ENCODE data around the gene ACMSD. TPM values are rescaled to one million over a fixed set of nuclear protein-coding genes. Genes with fewer than 3 reads are reported as not detected.
A peak's percentile ranks its signal among the peaks of the same experiment; 100 is the strongest.
"Not testable (repeated sequence)": the region's sequence is repeated elsewhere in the genome, so short reads cannot be mapped to it uniquely, and the experiment has no call there.

Gene ACMSD
- polyA plus RNA-seq, 1 donor, result 0.34 TPM

GRCh38 chr2:134855709-134856108, 17.3 kb downstream of the ACMSD start:
- DNase-seq, result no peak

- DNase-seq, result no peak
Observed at GRCh38 chr2:134858245-134858644, 19.8 kb downstream of the ACMSD start.

GRCh38 chr2:134861173-134861572, 22.8 kb downstream of the ACMSD start:
- DNase-seq, result no peak

GRCh38 chr2:134862069-134862468, 23.7 kb downstream of the ACMSD start:
- DNase-seq, result no peak

GRCh38 chr2:134862674-134863073, 24.3 kb downstream of the ACMSD start:
- DNase-seq, result no peak

DNA sequence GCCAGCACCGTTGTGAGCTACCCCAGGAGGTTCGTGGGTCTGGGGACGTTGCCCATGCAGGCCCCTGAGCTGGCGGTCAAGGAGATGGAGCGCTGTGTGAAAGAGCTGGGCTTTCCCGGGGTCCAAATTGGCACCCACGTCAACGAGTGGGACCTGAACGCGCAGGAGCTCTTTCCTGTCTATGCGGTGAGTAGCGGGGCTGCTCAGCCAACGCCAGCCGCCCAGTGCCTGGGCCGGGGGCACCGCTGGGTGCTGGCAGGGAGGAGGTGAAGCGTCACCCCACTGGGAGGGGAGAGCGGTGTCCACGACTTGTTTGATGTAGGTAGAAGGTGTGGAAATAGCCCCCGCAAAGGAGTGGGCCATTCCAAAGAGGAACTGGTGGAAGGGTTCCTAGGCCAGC, 25.0 kb downstream of the ACMSD start:
- DNase-seq, result no peak

GRCh38 chr2:134865067-134865787, 26.8 kb downstream of the ACMSD start:
- no peak for DNase-seq

GRCh38 chr2:134866498-134867099, 28.2 kb downstream of the ACMSD start:
- DNase-seq, result no peak

GRCh38 chr2:134869946-134870736, 31.7 kb downstream of the ACMSD start:
- DNase-seq, result peak; percentile 16

- DNase-seq, result no peak
Observed at GRCh38 chr2:134873152-134873551, 34.7 kb downstream of the ACMSD start.

DNA sequence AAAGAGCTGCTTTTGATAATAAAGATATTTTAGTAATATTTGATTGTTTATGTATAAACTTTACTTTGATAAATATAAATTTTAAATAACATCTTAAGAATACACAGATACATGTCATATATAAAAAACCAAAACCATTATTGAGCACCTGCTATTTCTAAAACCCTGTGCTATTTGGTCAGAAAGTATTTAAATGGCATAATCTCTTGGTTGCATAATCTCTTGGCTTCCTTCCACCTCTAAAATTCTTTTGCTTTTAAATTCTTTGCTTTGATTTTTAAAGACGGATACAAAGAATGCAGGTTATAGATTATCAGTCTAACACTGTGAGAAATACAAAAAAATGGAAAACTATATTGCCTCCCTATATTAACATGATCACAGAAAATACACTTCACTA, 36.9 kb downstream of the ACMSD start:
- no peak for DNase-seq

- DNase-seq, result no peak
Observed at GRCh38 chr2:134882773-134883172, 44.4 kb downstream of the ACMSD start.

GRCh38 chr2:134883552-134884293, 45.3 kb downstream of the ACMSD start:
- DNase-seq, result no peak

- DNase-seq, result no peak
Observed at GRCh38 chr2:134884435-134884834, 46.0 kb downstream of the ACMSD start.

GRCh38 chr2:134892282-134893035, 54.0 kb downstream of the ACMSD start:
- DNase-seq, result no peak

GRCh38 chr2:134897932-134898331, 59.5 kb downstream of the ACMSD start:
- no peak for DNase-seq

DNA sequence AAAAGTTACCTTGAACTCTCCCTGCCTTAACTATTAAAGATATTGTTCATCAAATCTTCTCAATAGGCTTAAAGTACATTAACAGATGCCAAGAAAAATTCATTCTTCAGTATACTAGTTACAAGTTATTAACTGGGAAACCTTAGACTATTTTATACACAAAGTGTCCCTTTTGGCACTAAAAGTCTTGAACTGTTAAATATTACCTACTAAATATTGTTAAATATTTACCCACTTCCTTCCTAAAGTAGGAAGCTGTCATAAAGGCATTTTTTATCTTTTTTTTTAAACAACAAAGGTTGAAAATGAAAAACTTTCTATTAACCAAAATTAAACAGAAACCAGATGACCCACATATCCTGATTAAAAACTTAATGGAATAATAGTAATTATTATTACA, 60.8 kb downstream of the ACMSD start:
- DNase-seq, result no peak

- DNase-seq, result no peak
Observed at GRCh38 chr2:134900151-134900550, 61.7 kb downstream of the ACMSD start.

DNA sequence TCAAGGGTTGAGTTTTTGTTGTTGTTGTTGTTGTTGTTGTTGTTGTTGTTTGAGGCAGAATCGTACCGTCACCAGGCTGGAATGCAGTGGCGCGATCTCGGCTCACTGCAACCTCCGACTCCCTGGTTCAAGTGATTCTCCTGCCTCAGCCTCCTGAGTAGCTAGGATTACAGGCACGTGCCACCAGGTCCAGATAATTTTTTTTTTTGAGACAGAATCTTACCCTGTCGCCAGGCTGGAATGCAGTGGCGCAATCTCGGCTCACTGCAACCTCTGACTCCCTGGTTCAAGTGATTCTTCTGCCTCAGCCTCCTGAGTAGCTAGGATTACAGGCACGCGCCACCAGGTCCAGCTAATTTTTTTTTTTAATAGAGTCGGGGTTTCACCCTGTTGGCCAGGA, 65.3 kb downstream of the ACMSD start:
- not testable (repeated sequence) for DNase-seq

GRCh38 chr2:134905168-134905567, 66.8 kb downstream of the ACMSD start:
- DNase-seq, result no peak

GRCh38 chr2:134906726-134907125, 68.3 kb downstream of the ACMSD start:
- DNase-seq, result no peak
